Endothelial cell of umbilical vein (primary cell): ENCODE results near the gene DSCAML1. TPM values are rescaled to one million over a fixed set of nuclear protein-coding genes. Genes with fewer than 3 reads are reported as not detected.

Experiments
- BruUV-seq: library from RNA; stranded (reverse); fragments of 400-500 nt; replicated peaks from 2 replicates; lab custom pipeline; 2021; lab: Mats Ljungman, UMichigan
- CTCF ChIA-PET: fragments of 300-600, 350-600 bp; sonication (Branson Sonifier 250); formaldehyde crosslinking; loops from one replicate; lab custom pipeline; 2021; ENCODE audit warnings: antibody characterized with exemption, inconsistent platforms; lab: Charles Lee
- POLR2A ChIA-PET: fragments of 300-600, 350-600 bp; sonication (Branson Sonifier 250); formaldehyde crosslinking; loops from one replicate; lab custom pipeline; 2021; ENCODE audit warnings: antibody characterized with exemption, inconsistent platforms; lab: Charles Lee
- DNase-seq: peaks from one replicate; pipeline ENCODE4 v3.0.0-alpha.2; 2011; ENCODE audit warnings: low read depth, low spot score
- FAIRE-seq: peaks from 2 replicates; lab custom pipeline; 2011; peaks lifted over from hg19 to GRCh38; lab: Jason Lieb, UNC
- H2AFZ ChIP-seq: 2 replicates; pipeline ENCODE4 v1.6.0; 2012; ENCODE audit warnings: low read depth, low read length, control low read depth, inconsistent platforms
- H3K27ac ChIP-seq: 2 replicates; pipeline ENCODE4 v1.5.1; 2011; ENCODE audit warnings: low read depth, mild to moderate bottlenecking, control low read depth, low read length, moderate library complexity; ENCODE audit not compliant: insufficient read depth
- H3K27me3 ChIP-seq, 2 experiments: 2 replicates each; pipeline versions ENCODE4 v1.6.0 to v1.6.1; 2011; ENCODE audit warnings: low read length in 2 of 2, mixed read lengths in 1 of 2; ENCODE audit not compliant: control insufficient read depth in 2 of 2, insufficient read depth in 2 of 2
- H3K36me3 ChIP-seq, 2 experiments: 2 replicates in 1 of 2; 3 replicates in 1 of 2; pipeline ENCODE4 v1.5.1; 2011; ENCODE audit warnings: low read length in 2 of 2, mild to moderate bottlenecking in 1 of 2, moderate library complexity in 1 of 2; ENCODE audit not compliant: control insufficient read depth in 2 of 2, insufficient read depth in 2 of 2; ENCODE audit errors: extremely low read depth in 1 of 2
- H3K4me1 ChIP-seq: 3 replicates; pipeline ENCODE4 v1.5.1; 2011; ENCODE audit warnings: mild to moderate bottlenecking, low read length; ENCODE audit not compliant: control insufficient read depth, insufficient read depth; ENCODE audit errors: extremely low read depth
- H3K4me2 ChIP-seq: 2 replicates; pipeline ENCODE4 v1.6.1; 2011; ENCODE audit warnings: low read length, control low read depth, mixed read lengths; ENCODE audit not compliant: insufficient read depth
- H3K4me3 ChIP-seq, 3 experiments: fragments of 200-600 bp in 1 of 3; sonication (generic), shearing (Covaris generic) in 1 of 3; replicated peaks in 1 of 3; 2 replicates each; pipeline ENCODE4 v1.5.1; 2011 to 2016; ENCODE audit warnings: control low read depth in 3 of 3, low read length in 3 of 3, mild to moderate bottlenecking in 2 of 3, inconsistent platforms in 1 of 3, low read depth in 1 of 3, moderate library complexity in 1 of 3; ENCODE audit not compliant: insufficient read depth in 1 of 3
- H3K79me2 ChIP-seq: 2 replicates; pipeline ENCODE4 v1.6.0; 2012; ENCODE audit warnings: low read length, inconsistent platforms; ENCODE audit not compliant: control insufficient read depth, insufficient read depth
- H3K9ac ChIP-seq: replicated peaks from 2 replicates; pipeline ENCODE3; 2011; ENCODE audit warnings: low read length, control low read depth; ENCODE audit not compliant: insufficient read depth; ENCODE audit errors: extremely low read depth
- H3K9me1 ChIP-seq: replicated peaks from 3 replicates; pipeline ENCODE4 v1.6.0; 2011; ENCODE audit warnings: mild to moderate bottlenecking, low read length; ENCODE audit not compliant: control insufficient read depth, insufficient read depth; ENCODE audit errors: extremely low read depth
- H3K9me3 ChIP-seq: replicated peaks from 2 replicates; pipeline ENCODE4 v1.5.1; 2012; ENCODE audit warnings: low read length, inconsistent platforms; ENCODE audit not compliant: control insufficient read depth, insufficient read depth
- H4K20me1 ChIP-seq: replicated peaks from 2 replicates; pipeline ENCODE3; 2011; ENCODE audit warnings: mild to moderate bottlenecking, low read length; ENCODE audit not compliant: control insufficient read depth, insufficient read depth; ENCODE audit errors: extremely low read depth
- CTCF ChIP-seq, 2 donors: IDR thresholded peaks; 1 replicate in 1 of 2; 2 replicates in 1 of 2; pipeline ENCODE4 v1.5.1; 2011; ENCODE audit warnings: low read length in 2 of 2, mild to moderate bottlenecking in 2 of 2, moderate library complexity in 2 of 2, control low read depth in 1 of 2, inconsistent platforms in 1 of 2, low read depth in 1 of 2; ENCODE audit not compliant: insufficient read depth in 1 of 2; ENCODE audit errors: extremely low read depth in 1 of 2
- EZH2 ChIP-seq: IDR thresholded peaks from 2 replicates; pipeline ENCODE4 v1.6.1; 2012; ENCODE audit warnings: borderline replicate concordance, low read depth, mild to moderate bottlenecking, moderate library complexity, low read length, inconsistent platforms; ENCODE audit not compliant: severe bottlenecking
- FOS ChIP-seq: IDR thresholded peaks from 2 replicates; pipeline ENCODE4 v1.6.1; 2011; ENCODE audit warnings: mild to moderate bottlenecking, low read length, moderate library complexity, borderline replicate concordance; ENCODE audit not compliant: insufficient read depth
- MAX ChIP-seq: IDR thresholded peaks from 2 replicates; pipeline ENCODE4 v1.6.1; 2011; ENCODE audit not compliant: insufficient read depth, insufficient read length
- MYC ChIP-seq: IDR thresholded peaks from one replicate; pipeline ENCODE4 v1.6.1; 2011; ENCODE audit warnings: mild to moderate bottlenecking, low read depth, low read length
- POLR2A ChIP-seq: IDR thresholded peaks from 2 replicates; pipeline ENCODE4 v1.6.1; 2012; ENCODE audit warnings: low read depth, mild to moderate bottlenecking, control low read depth, low read length
- dilution Hi-C: fragments of 300-500 bp; cut with MboI; formaldehyde crosslinking; loops from one replicate; pipeline ENCODE4 v1.15.0; 2019; ENCODE audit warnings: low sequenced_read_pairs; ENCODE audit not compliant: extremely low pct_ligation_motif_present
- intact Hi-C: fragments of 100-400 bp; cut with micrococcal nuclease; formaldehyde crosslinking; loops from one replicate; pipeline ENCODE4 v1.10.0; 2022
- polyA plus RNA-seq, 4 experiments: library from polyadenylated mRNA; depleted of rRNA in 3 of 4; stranded (reverse) in 3 of 4; unstranded in 1 of 4; fragments of >200 nt; gene quantifications; 2 replicates each; pipeline versions ENCODE4 v1.2.1 to v1.2.3, GENCODE V29; 2011 to 2012; ENCODE audit warnings: missing spikeins in 1 of 4
- total RNA-seq: library from RNA; stranded (reverse); gene quantifications from 2 replicates; pipeline ENCODE4 v1.2.3, GENCODE V29; 2021

DSCAML1 gene
- total and polyA plus RNA-seq, 2 donors (not counting 3 experiments of a cell fraction or from before 2014, with no cell fraction given) = not detected

- Histone ChIP-seq H3K4me3 (no peak overlapping the region), H3K27ac (no peak overlapping the region), H3K4me1 (no peaks in the 10 kb centered on the region), H3K27me3 (no peaks in the 10 kb centered on the region), H2AFZ (no peak overlapping the region), H3K4me2 (no peak overlapping the region), H3K79me2 (no peaks in the 10 kb centered on the region), H3K9me1 (no peaks in the 10 kb centered on the region), H3K36me3 (no peaks in the 10 kb centered on the region), H3K9me3 (no peaks in the 10 kb centered on the region), H4K20me1 (no peaks in the 10 kb centered on the region), H3K9ac (no peak overlapping the region)
- TF ChIP-seq MAX = no peak
- TF ChIP-seq CTCF (IDR thresholded peaks at IDR 0.05; ENCODE audit: extremely low read depth in 1 of 2, insufficient read depth in 1 of 2, low read depth in 1 of 2, low read length in 2 of 2) = no peak
- TF ChIP-seq POLR2A = no peak
- DNase-seq = no peak
- FAIRE-seq = no peak
- CTCF ChIA-PET = interaction anchor here (1.0 to 5.7 kb wide), 14 partner anchors 11 to 518 kb away, joined by 3 to 133 read pairs (median 18); no protein-coding TSS in a partner anchor
- BruUV-seq = no TSS peak
- POLR2A ChIA-PET = no interaction called here
- dilution Hi-C loops (no loop called here), intact Hi-C loops (loop anchor here (2.0 kb wide), 1 partner anchor 519 kb away; no protein-coding TSS in a partner anchor)
Observed at GRCh38 chr11:117427356-117427874, 369.6 kb downstream of the DSCAML1 start.

GRCh38 chr11:117426941-117427340 lies 370.1 kb downstream of the DSCAML1 start:
- Histone ChIP-seq H3K27ac (no peak overlapping the region), H3K4me1 (no peaks in the 10 kb centered on the region), H3K36me3 (no peaks in the 10 kb centered on the region), H2AFZ (no peak overlapping the region), H3K79me2 (no peaks in the 10 kb centered on the region), H3K9me3 (no peaks in the 10 kb centered on the region), H3K9me1 (no peaks in the 10 kb centered on the region), H3K27me3 (no peaks in the 10 kb centered on the region), H3K9ac (no peak overlapping the region), H3K4me2 (no peak overlapping the region), H3K4me3 (no peak overlapping the region), H4K20me1 (no peaks in the 10 kb centered on the region)
- CTCF ChIA-PET = interaction anchor here (0.9 to 5.7 kb wide), 30 partner anchors 11 to 626 kb away, joined by 3 to 133 read pairs (median 10); no protein-coding TSS in a partner anchor
- POLR2A ChIA-PET = no interaction called here
- dilution Hi-C loops = no loop called here
- FAIRE-seq = no peak
- intact Hi-C loops = loop anchor here (1.0 to 2.0 kb wide), 3 partner anchors 194 to 520 kb away; no protein-coding TSS in a partner anchor
- TF ChIP-seq MYC (no peak), EZH2 (no peak), POLR2A (no peak), FOS (no peak)
- no peak for DNase-seq
- BruUV-seq = no TSS peak
